Measurements from ENCODE around the gene KLHDC9. TPM values are rescaled to one million over a fixed set of nuclear protein-coding genes. Genes with fewer than 3 reads are reported as not detected.

KLHDC9 gene
- total and polyA plus RNA-seq, 3 experiments from 2014 or later, result 0.42 to 0.49 TPM; not detected in 1

DNA sequence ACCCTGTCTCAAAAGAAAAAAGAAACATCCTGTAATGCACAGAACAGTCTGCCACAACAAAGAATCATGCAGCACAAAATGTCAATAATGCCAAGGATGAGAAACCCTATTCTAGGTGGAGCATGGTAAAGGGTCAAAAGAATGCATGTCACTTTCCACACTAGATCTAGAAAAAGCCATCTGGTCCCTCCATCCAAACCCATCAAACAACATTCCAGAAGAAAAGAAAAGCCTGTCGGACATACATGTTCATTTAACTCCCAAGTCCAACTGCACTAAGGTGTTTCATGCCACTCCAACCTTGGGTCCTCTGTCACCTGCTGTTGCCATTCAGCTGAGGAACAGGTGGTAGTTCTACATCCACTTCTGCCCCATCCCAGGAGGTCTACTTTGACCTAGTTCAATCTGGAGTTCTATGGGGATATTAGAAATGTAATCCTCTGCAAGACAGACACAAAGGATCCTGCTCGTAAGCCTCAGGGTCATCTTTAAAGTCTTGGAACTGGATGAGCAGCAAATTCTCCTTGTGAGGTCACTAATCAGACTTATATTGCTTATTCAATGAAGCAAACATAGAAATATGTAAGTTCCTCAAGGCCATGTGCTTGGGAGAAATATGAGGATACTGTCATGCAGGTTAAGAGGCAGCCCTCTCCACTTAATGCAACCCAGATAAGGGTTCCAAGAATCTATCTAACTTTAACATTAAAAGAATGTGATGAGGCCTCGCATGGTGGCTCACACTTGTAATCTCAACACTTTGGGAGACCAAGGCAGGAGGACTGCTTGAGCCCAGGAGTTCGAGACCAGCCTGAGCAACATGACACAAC lies 30.6 kb downstream of the KLHDC9 start:
- ChIA-PET CTCF (interaction anchor here (1.3 kb wide), 2 partner anchors 12 to 29 kb away, joined by 3 read pairs; no protein-coding TSS in a partner anchor), POLR2A (interaction anchor here (1.0 kb wide), 1 partner anchor 61 kb away, joined by 3 read pairs; no protein-coding TSS in a partner anchor)
- Histone ChIP-seq H3K36me3 (ENCODE audit: insufficient read depth, low read length) (peaks cover 21% of the 10 kb centered on the region), H3K9me3 (ENCODE audit: low read length) (no peaks in the 10 kb centered on the region), H3K4me3 (ENCODE audit: low read length) (no peak overlapping the region), H3K4me1 (ENCODE audit: insufficient read depth, low read length) (peaks cover 41% of the 10 kb centered on the region), H3K27me3 (ENCODE audit: insufficient read depth, low read length, poor library complexity, severe bottlenecking) (no peaks in the 10 kb centered on the region), H3K27ac (ENCODE audit: low read depth, low read length) (no peak overlapping the region)
- H3K36me3 Mint-ChIP-seq, result peaks cover 0 to 63% (median 8%) of the 10 kb centered on the region in 3 donors
- no peaks in the 10 kb centered on the region for H3K27me3 Mint-ChIP-seq
- no peak for DNase-seq
- H3K4me3 Mint-ChIP-seq, result peak overlapping the region in 1 of 7 donors; percentile 21
- H3K9me3 Mint-ChIP-seq, result no peaks in the 10 kb centered on the region
- peak overlapping the region in 5 of 8 donors; percentile 43 to 76 (median 58) for H3K27ac Mint-ChIP-seq
- peaks cover 44 to 58% (median 50%) of the 10 kb centered on the region in 3 donors for H3K4me1 Mint-ChIP-seq

DNA sequence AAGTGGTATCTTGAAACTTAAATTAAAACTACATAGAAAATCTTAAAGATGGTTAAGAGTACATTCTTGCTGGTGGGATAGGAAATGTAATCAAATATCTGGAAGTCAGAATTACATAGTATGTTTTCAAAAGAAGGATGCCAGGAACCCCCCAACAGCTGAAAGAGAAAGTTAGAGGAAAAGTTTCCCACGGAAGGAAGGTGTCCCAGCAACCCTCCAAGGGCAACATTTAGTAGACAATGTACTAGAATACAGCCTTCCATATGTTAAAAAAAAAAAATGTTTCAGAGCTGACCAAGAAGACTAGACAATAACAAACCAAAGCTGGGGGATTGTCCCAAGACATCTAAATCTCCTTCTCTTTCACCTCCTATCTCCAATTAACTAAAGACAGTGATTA lies 32.1 kb downstream of the KLHDC9 start:
- ChIA-PET POLR2A (interaction anchor here (0.6 to 2.7 kb wide), 2 partner anchors 11 to 13 kb away, joined by 3 to 11 read pairs; partner anchors contain the start of genes NIT1 and PFDN2), CTCF (interaction anchor here (0.7 to 1.7 kb wide), 2 partner anchors 11 to 33 kb away, joined by 3 to 4 read pairs; no protein-coding TSS in a partner anchor)
- DNase-seq, result no peak
- H3K9me3 Mint-ChIP-seq, result no peaks in the 10 kb centered on the region
- peak overlapping the region in 5 of 8 donors; percentile 80 to 98 (median 91) for H3K27ac Mint-ChIP-seq
- no peaks in the 10 kb centered on the region for H3K27me3 ChIP-seq (ENCODE audit: insufficient read depth, low read length, poor library complexity, severe bottlenecking)
- H3K27me3 Mint-ChIP-seq, result no peaks in the 10 kb centered on the region
- H3K36me3 ChIP-seq (ENCODE audit: insufficient read depth, low read length), result peaks cover 16% of the 10 kb centered on the region
- peaks cover 47 to 62% (median 50%) of the 10 kb centered on the region in 3 donors for H3K4me1 Mint-ChIP-seq
- no peak overlapping the region for H3K4me3 ChIP-seq (ENCODE audit: low read length)
- H3K4me3 Mint-ChIP-seq, result peak overlapping the region in 1 of 7 donors; percentile 27
- no peaks in the 10 kb centered on the region for H3K9me3 ChIP-seq (ENCODE audit: low read length)
- peaks cover 0 to 50% (median 8%) of the 10 kb centered on the region in 3 donors for H3K36me3 Mint-ChIP-seq
- no peak overlapping the region for H3K27ac ChIP-seq (ENCODE audit: low read depth, low read length)
- peaks cover 42% of the 10 kb centered on the region for H3K4me1 ChIP-seq (ENCODE audit: insufficient read depth, low read length)

DNA sequence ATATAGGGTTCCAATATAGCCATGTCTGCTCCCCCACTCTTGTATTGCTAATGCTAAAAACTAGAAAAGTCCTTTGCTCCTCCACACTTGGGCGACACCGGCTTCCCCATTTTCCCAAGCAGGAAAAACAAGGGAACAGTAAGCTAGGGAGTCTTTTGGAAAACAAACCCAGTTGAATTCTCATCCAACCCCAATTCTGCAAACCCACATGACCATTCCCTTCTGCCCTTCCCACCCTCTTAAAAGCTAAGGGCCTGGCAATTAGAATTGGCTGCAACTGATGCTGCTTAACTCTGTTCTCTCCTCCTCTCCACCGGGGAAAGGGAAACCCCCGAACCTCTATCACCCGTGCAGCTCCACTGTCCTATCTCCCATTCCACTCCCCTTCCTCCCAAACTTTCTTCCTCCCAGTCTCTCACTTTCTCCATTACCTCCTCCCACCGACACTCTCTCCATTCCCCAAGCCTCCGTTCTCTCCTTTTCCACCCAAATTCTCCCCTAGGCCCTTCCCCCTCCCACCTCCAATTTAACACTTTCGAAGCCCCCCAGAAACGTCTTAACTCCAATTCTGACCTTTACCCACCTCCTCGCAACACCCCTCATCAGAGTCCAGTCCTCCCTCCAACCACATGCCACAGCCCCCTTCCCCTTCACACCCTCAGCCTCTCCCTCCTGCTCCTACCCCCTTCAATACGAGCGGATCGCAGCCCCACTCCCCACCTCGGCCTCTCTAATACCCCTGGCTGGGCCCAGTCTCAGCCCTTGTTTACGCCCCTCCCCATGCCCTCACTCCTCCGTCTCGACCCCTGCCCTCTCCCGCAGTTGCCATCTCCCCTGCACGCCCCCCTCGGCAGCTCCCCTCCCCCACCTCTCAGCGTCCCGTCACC lies 33.6 kb downstream of the KLHDC9 start:
- peak overlapping the region in 5 of 8 donors; percentile 80 to 98 (median 94) for H3K27ac Mint-ChIP-seq
- peaks cover 40% of the 10 kb centered on the region for H3K4me1 ChIP-seq (ENCODE audit: insufficient read depth, low read length)
- peak overlapping the region; percentile 98 for H3K4me3 ChIP-seq (ENCODE audit: low read length)
- H3K9me3 ChIP-seq (ENCODE audit: low read length), result no peaks in the 10 kb centered on the region
- ChIA-PET CTCF (interaction anchor here (0.9 to 3.3 kb wide), 10 partner anchors 9 to 94 kb away, joined by 3 to 9 read pairs (median 4); partner anchors contain the start of genes PPOX, TOMM40L and TSTD1), POLR2A (interaction anchor here (0.9 to 2.7 kb wide), 9 partner anchors 14 to 94 kb away, joined by 3 to 19 read pairs (median 5); partner anchors contain the start of genes NDUFS2, NIT1, PFDN2 and TOMM40L)
- H3K4me3 Mint-ChIP-seq, result no peak overlapping the region
- no peaks in the 10 kb centered on the region for H3K9me3 Mint-ChIP-seq
- no peaks in the 10 kb centered on the region for H3K27me3 Mint-ChIP-seq
- peaks cover 0 to 40% (median 1%) of the 10 kb centered on the region in 3 donors for H3K36me3 Mint-ChIP-seq
- DNase-seq, result peak in 2 of 5 donors; percentile 12 to 35
- peaks cover 40 to 54% (median 52%) of the 10 kb centered on the region in 3 donors for H3K4me1 Mint-ChIP-seq
- peaks cover 13% of the 10 kb centered on the region for H3K36me3 ChIP-seq (ENCODE audit: insufficient read depth, low read length)
- H3K27me3 ChIP-seq (ENCODE audit: insufficient read depth, low read length, poor library complexity, severe bottlenecking), result no peaks in the 10 kb centered on the region
- peak overlapping the region; percentile 59 for H3K27ac ChIP-seq (ENCODE audit: low read depth, low read length)

DNA sequence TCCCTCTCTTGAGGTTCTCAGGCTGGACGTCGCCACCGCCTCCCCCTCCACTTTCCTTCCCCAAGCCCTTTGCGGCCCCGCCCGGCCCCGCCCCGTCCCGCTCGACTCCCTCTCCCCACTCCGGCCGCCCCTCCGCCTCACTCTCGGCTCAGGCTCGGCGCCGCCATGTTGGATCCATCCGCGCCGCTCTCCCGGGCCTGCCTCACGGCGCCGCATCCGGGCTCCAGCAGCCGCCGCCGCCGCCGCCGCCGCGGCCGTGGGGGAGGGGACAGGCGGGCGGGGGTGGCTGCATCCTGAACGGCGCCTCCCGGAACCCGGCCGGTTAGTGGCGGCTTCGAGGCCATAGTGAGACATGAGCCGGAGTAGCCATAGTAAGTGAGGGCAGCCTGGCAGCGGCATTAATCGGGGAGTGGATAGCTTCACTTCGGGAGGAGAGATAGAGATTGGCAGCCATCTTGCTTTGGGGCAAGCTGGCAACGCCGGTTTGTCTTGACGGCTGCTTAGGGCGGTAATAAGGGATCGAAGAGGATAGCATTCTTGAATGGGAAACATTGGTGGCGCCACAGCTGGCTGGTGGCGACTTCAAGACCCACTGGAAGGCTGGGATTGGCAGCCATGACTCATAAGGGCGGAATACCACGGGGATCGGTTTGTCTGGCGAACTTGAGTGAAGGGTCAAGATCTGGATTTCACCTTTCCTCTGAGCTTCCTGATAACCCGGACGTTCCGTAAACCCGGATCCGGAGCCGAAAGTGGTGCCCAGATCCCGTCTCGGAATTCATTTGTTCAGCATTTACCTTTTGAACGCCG lies 34.5 kb downstream of the KLHDC9 start, which contains the start of gene DEDD:
Gene DEDD (minus strand): TSS at position 258 of the 810 bp plus-strand sequence. CDS start 8,205 bp downstream, outside the sequence.
- peak within 1 kb of the TSS; percentile 98 for H3K4me3 ChIP-seq (ENCODE audit: low read length)
- H3K9me3 ChIP-seq (ENCODE audit: low read length), result no peaks in the 10 kb centered on the region
- peak within 1 kb of the TSS; percentile 84 for H3K27ac ChIP-seq (ENCODE audit: low read depth, low read length)
- CTCF ChIA-PET, result interaction anchor here (0.8 to 3.3 kb wide), 14 partner anchors 11 to 93 kb away, joined by 3 to 9 read pairs (median 4); partner anchors contain the start of genes NIT1, PFDN2, PPOX and TOMM40L
- H3K9me3 Mint-ChIP-seq, result no peaks in the 10 kb centered on the region
- H3K4me3 Mint-ChIP-seq, result no peak within 1 kb of the TSS
- H3K4me1 ChIP-seq (ENCODE audit: insufficient read depth, low read length), result peaks cover 35% of the 10 kb centered on the region
- H3K27ac Mint-ChIP-seq, result peak within 1 kb of the TSS in 4 of 8 donors; percentile 91 to 98 (median 96)
- no peaks in the 10 kb centered on the region for H3K27me3 ChIP-seq (ENCODE audit: insufficient read depth, low read length, poor library complexity, severe bottlenecking)
- peaks cover 0 to 31% (median 0%) of the 10 kb centered on the region in 3 donors for H3K36me3 Mint-ChIP-seq
- H3K27me3 Mint-ChIP-seq, result no peaks in the 10 kb centered on the region
- peak; percentile 84 to 95 (median 91) for DNase-seq
- peaks cover 33 to 46% (median 44%) of the 10 kb centered on the region in 3 donors for H3K4me1 Mint-ChIP-seq
- H3K36me3 ChIP-seq (ENCODE audit: insufficient read depth, low read length), result peaks cover 11% of the 10 kb centered on the region
- POLR2A ChIA-PET, result interaction anchor here (0.8 to 2.7 kb wide), 9 partner anchors 15 to 95 kb away, joined by 3 to 19 read pairs (median 5); partner anchors contain the start of genes NDUFS2, NIT1, PFDN2 and TOMM40L

DNA sequence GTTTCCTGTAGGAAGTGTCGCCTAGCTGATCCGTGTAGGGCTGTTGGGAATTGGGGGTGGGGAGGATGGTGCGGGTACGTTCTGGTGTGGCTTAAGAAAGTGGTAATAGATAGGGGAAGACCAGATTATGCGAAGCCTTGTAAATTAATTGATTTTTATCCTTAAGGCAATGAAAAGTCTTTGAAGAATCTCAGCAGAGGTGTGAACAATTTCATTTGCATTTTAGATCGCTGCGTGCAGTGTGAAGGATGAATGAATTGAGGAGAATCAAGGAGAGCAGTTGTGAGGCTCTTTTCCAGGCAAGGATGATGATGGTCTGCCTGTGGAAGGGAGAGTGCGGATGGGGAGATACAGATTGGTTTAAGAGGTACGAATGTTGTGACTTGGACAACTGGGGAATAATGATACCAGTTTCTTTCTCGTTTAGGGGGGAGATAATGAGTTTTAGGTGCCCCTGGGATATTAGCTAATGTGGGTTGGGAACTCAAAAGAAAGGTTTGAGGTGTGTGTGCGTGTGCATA lies 35.1 kb downstream of the KLHDC9 start:
- H3K9me3 ChIP-seq (ENCODE audit: low read length), result no peaks in the 10 kb centered on the region
- peak overlapping the region; percentile 84 for H3K27ac ChIP-seq (ENCODE audit: low read depth, low read length)
- H3K4me3 Mint-ChIP-seq, result no peak overlapping the region
- no peaks in the 10 kb centered on the region for H3K27me3 Mint-ChIP-seq
- no peak for DNase-seq
- ChIA-PET CTCF (interaction anchor here (0.8 to 3.3 kb wide), 14 partner anchors 10 to 94 kb away, joined by 3 to 9 read pairs (median 4); partner anchors contain the start of genes NIT1, PFDN2, PPOX and TOMM40L), POLR2A (interaction anchor here (0.8 to 2.7 kb wide), 9 partner anchors 16 to 95 kb away, joined by 3 to 19 read pairs (median 5); partner anchors contain the start of genes NDUFS2, NIT1, PFDN2 and TOMM40L)
- no peaks in the 10 kb centered on the region for H3K27me3 ChIP-seq (ENCODE audit: insufficient read depth, low read length, poor library complexity, severe bottlenecking)
- H3K4me3 ChIP-seq (ENCODE audit: low read length), result peak overlapping the region; percentile 98
- H3K36me3 Mint-ChIP-seq, result peaks cover 0 to 25% (median 0%) of the 10 kb centered on the region in 3 donors
- H3K9me3 Mint-ChIP-seq, result no peaks in the 10 kb centered on the region
- H3K27ac Mint-ChIP-seq, result no peak overlapping the region
- H3K4me1 ChIP-seq (ENCODE audit: insufficient read depth, low read length), result peaks cover 28% of the 10 kb centered on the region
- H3K36me3 ChIP-seq (ENCODE audit: insufficient read depth, low read length), result peaks cover 6% of the 10 kb centered on the region
- H3K4me1 Mint-ChIP-seq, result peaks cover 31 to 40% (median 37%) of the 10 kb centered on the region in 3 donors

DNA sequence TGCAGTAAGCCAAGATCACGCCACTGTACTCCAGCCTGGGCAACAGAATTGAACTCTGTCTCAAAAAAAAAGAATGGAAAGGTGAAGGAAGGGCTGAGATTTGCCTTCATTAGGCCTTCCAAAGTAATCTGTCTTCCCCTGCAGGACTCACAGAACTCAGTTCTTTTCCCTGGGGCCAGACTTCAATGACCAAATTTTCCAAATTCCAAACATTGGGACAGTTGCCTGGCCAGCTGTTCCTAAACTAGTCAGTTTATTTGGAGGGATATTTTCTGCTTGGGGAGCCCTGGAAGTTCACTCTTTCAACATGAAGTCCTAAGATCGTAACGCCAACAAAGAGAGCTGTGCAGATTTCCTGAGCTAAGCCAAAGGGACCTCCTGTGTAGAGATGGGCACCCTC lies 39.7 kb downstream of the KLHDC9 start:
- DNase-seq, result no peak
- Mint-ChIP-seq H3K27me3 (no peaks in the 10 kb centered on the region), H3K9me3 (no peaks in the 10 kb centered on the region), H3K4me1 (peaks cover 4 to 8% (median 6%) of the 10 kb centered on the region in 3 donors), H3K4me3 (no peak overlapping the region), H3K27ac (peak overlapping the region in 2 of 8 donors; percentile 61 to 86), H3K36me3 (peaks cover 0 to 2% (median 0%) of the 10 kb centered on the region in 3 donors)
- Histone ChIP-seq H3K36me3 (ENCODE audit: insufficient read depth, low read length) (no peaks in the 10 kb centered on the region), H3K27ac (ENCODE audit: low read depth, low read length) (no peak overlapping the region), H3K4me3 (ENCODE audit: low read length) (no peak overlapping the region), H3K4me1 (ENCODE audit: insufficient read depth, low read length) (peaks cover 7% of the 10 kb centered on the region), H3K27me3 (ENCODE audit: insufficient read depth, low read length, poor library complexity, severe bottlenecking) (no peaks in the 10 kb centered on the region), H3K9me3 (ENCODE audit: low read length) (no peaks in the 10 kb centered on the region)
- POLR2A ChIA-PET, result interaction anchor here (1.0 kb wide), 1 partner anchor 40 kb away, joined by 4 read pairs; no protein-coding TSS in a partner anchor
- CTCF ChIA-PET, result interaction anchor here (0.8 to 2.6 kb wide), 10 partner anchors 21 to 303 kb away, joined by 3 to 10 read pairs (median 4); partner anchors contain the start of genes ARHGAP30, KLHDC9, NIT1 and PFDN2

All from CD8-positive, alpha-beta memory T cell (primary cell).